ENCODE measurements around the gene RNU5D-1. TPM values are rescaled to one million over a fixed set of nuclear protein-coding genes. Genes with fewer than 3 reads are reported as not detected.
"Not testable (repeated sequence)": the region's sequence is repeated elsewhere in the genome, so short reads cannot be mapped to it uniquely, and the experiment has no call there.

Gene RNU5D-1
- total and polyA plus RNA-seq, 2 donors (not counting 1 experiment from before 2014, with no cell fraction given), result not detected

GRCh38 chr1:44739307-44740178 is 8.6 kb upstream of the RNU5D-1 start, which contains the start of gene KIF2C:
Gene KIF2C, plus strand, starts transcription at chr1:44739837. Its CDS starts 96 bp downstream, at chr1:44739933.
- H3K27me3 ChIP-seq (replicated peaks in 1 of 4; ENCODE audit: control extremely low read depth in 1 of 4, control insufficient read depth in 3 of 4, insufficient read depth in 4 of 4, low read length in 3 of 4), result no peaks in the 10 kb centered on the region
- ChIA-PET CTCF (interaction anchor here (0.9 kb wide), 1 partner anchor 8 kb away, joined by 7 read pairs; the partner anchor contains the start of gene RNU5D-1), POLR2A (interaction anchor here (0.6 to 0.7 kb wide), 2 partner anchors 18 to 558 kb away, joined by 3 read pairs; no protein-coding TSS in a partner anchor)
- H3K4me2 ChIP-seq (replicated peaks; ENCODE audit: low read depth, low read length, poor library complexity, severe bottlenecking), result peak within 1 kb of the TSS; percentile 96
- H4K20me1 ChIP-seq (ENCODE audit: control insufficient read depth, insufficient read depth, low read length, poor library complexity, severe bottlenecking), result no peaks in the 10 kb centered on the region
- peak within 1 kb of the TSS; percentile 60 to 85 for H3K27ac ChIP-seq (ENCODE audit: low read length in 2 of 2)
- H3K4me3 Mint-ChIP-seq, result peak within 1 kb of the TSS; percentile 95
- peaks cover 7 to 12% of the 10 kb centered on the region in 2 donors for H3K4me1 ChIP-seq (ENCODE audit: control insufficient read depth in 2 of 2, insufficient read depth in 2 of 2, low read length in 2 of 2)
- no peaks in the 10 kb centered on the region for H3K36me3 ChIP-seq (replicated peaks in 1 of 2; ENCODE audit: control extremely low read depth in 1 of 2, control insufficient read depth in 1 of 2, extremely low read depth in 1 of 2, insufficient read depth in 2 of 2, low read length in 1 of 2)
- peak within 1 kb of the TSS; percentile 93 for H3K27ac Mint-ChIP-seq
- no peaks in the 10 kb centered on the region for H3K9me3 Mint-ChIP-seq (ENCODE audit: insufficient read depth)
- under 1% methylated on average over 49 of the region's 57 CpGs for WGBS (ENCODE audit: insufficient coverage)
- ATAC-seq (ENCODE audit: low read depth), result peak; percentile 100
- peak within 1 kb of the TSS; percentile 96 for H2AFZ ChIP-seq (ENCODE audit: insufficient read depth, low read depth, low read length, poor library complexity, severe bottlenecking)
- peaks cover 0 to 4% (median 0%) of the 10 kb centered on the region in 3 donors for H3K9me3 ChIP-seq (ENCODE audit: control extremely low read depth in 1 of 3, control insufficient read depth in 2 of 3, insufficient read depth in 1 of 3, low read length in 2 of 3)
- peaks cover 7% of the 10 kb centered on the region for H3K79me2 ChIP-seq (ENCODE audit: control insufficient read depth, insufficient read depth, low read length)
- H3K27me3 Mint-ChIP-seq, result no peaks in the 10 kb centered on the region
- intact Hi-C loops (cut with micrococcal nuclease), result loop anchor here (1.0 to 10.0 kb wide), 9 partner anchors 8 to 945 kb away; partner anchors contain the start of genes ARMH1, EIF2B3, GPBP1L1 and PLK3
- TF ChIP-seq EZH2 (IDR thresholded peaks at IDR 0.05; ENCODE audit: borderline replicate concordance, insufficient read depth, low read depth, low read length, poor library complexity, severe bottlenecking), result no peak
- no peak for TF ChIP-seq CTCF (IDR thresholded peaks at IDR 0.05)
- peak; percentile 97 for DNase-seq
- H3K4me1 Mint-ChIP-seq, result peaks cover 17% of the 10 kb centered on the region
- H3K4me3 ChIP-seq (ENCODE audit: control extremely low read depth in 1 of 5, extremely low read depth in 1 of 5, insufficient read depth in 1 of 5, low read depth in 2 of 5, low read length in 4 of 5), result peak within 1 kb of the TSS; percentile 54 to 90 (median 87)
- peak within 1 kb of the TSS; percentile 90 for H3K9ac ChIP-seq (ENCODE audit: low read length)

- CTCF ChIA-PET; H4K20me1 ChIP-seq (ENCODE audit: control insufficient read depth, insufficient read depth, low read length, poor library complexity, severe bottlenecking); H3K79me2 ChIP-seq (ENCODE audit: control insufficient read depth, insufficient read depth, low read length); H3K36me3 ChIP-seq (replicated peaks in 1 of 2; ENCODE audit: control extremely low read depth in 1 of 2, control insufficient read depth in 1 of 2, extremely low read depth in 1 of 2, insufficient read depth in 2 of 2, low read length in 1 of 2); H3K9me3 Mint-ChIP-seq (ENCODE audit: insufficient read depth); H3K9me3 ChIP-seq (ENCODE audit: control extremely low read depth in 1 of 3, control insufficient read depth in 2 of 3, insufficient read depth in 1 of 3, low read length in 2 of 3); ATAC-seq (ENCODE audit: low read depth); H3K27me3 ChIP-seq (replicated peaks in 1 of 4; ENCODE audit: control extremely low read depth in 1 of 4, control insufficient read depth in 3 of 4, insufficient read depth in 4 of 4, low read length in 3 of 4); H3K27me3 Mint-ChIP-seq; DNase-seq: not testable (repeated sequence)
- Histone ChIP-seq H2AFZ (ENCODE audit: insufficient read depth, low read depth, low read length, poor library complexity, severe bottlenecking) (peak overlapping the region; percentile 96), H3K4me3 (ENCODE audit: control extremely low read depth in 1 of 5, extremely low read depth in 1 of 5, insufficient read depth in 1 of 5, low read depth in 2 of 5, low read length in 4 of 5) (peak overlapping the region; percentile 54 to 90 (median 87)), H3K9ac (ENCODE audit: low read length) (peak overlapping the region; percentile 90), H3K27ac (ENCODE audit: low read length in 2 of 2) (peak overlapping the region; percentile 60 to 85), H3K4me2 (replicated peaks; ENCODE audit: low read depth, low read length, poor library complexity, severe bottlenecking) (peak overlapping the region; percentile 96), H3K4me1 (ENCODE audit: control insufficient read depth in 2 of 2, insufficient read depth in 2 of 2, low read length in 2 of 2) (peaks cover 7 to 12% of the 10 kb centered on the region in 2 donors)
- POLR2A ChIA-PET, result interaction anchor here (0.6 to 0.7 kb wide), 3 partner anchors 17 to 558 kb away, joined by 3 to 5 read pairs (median 3); no protein-coding TSS in a partner anchor
- H3K4me3 Mint-ChIP-seq, result peak overlapping the region; percentile 95
- no CpG with 5 or more reads among the region's 1 CpG for WGBS (ENCODE audit: insufficient coverage)
- peak overlapping the region; percentile 93 for H3K27ac Mint-ChIP-seq
- intact Hi-C loops (cut with micrococcal nuclease), result loop anchor here (1.0 to 10.0 kb wide), 9 partner anchors 8 to 946 kb away; partner anchors contain the start of genes ARMH1, EIF2B3, GPBP1L1 and PLK3
- H3K4me1 Mint-ChIP-seq, result peaks cover 17% of the 10 kb centered on the region
Observed at GRCh38 chr1:44738953-44739306, 8.0 kb upstream of the RNU5D-1 start.
